Lung (tissue), 12 donors: Measurements from ENCODE around the gene C2orf49. TPM values are rescaled to one million over a fixed set of nuclear protein-coding genes. Genes with fewer than 3 reads are reported as not detected.

Source experiments
- ATAC-seq: fragments of 200-7000 bp; cut with Tn5 transposase; one replicate; pipeline ENCODE4 v1.9.1; 2020; ENCODE audit warnings: moderate number of reproducible peaks; ENCODE audit not compliant: insufficient read depth, low FRiP score
- DNase-seq, 3 donors: peaks; one replicate each; pipeline ENCODE4 v3.0.0-alpha.2; 2013 to 2017
- H3K27ac ChIP-seq, 2 donors: one replicate each; pipeline ENCODE4 v1.5.1; 2013; ENCODE audit warnings: mild to moderate bottlenecking in 2 of 2, moderate library complexity in 2 of 2, control low read depth in 1 of 2, inconsistent platforms in 1 of 2, low read depth in 1 of 2, low read length in 1 of 2
- H3K27me3 ChIP-seq, 3 donors: one replicate each; pipeline ENCODE4 v1.5.1; 2013; ENCODE audit warnings: low read length in 2 of 3; ENCODE audit not compliant: control insufficient read depth in 3 of 3, insufficient read depth in 3 of 3
- H3K36me3 ChIP-seq, 4 donors: one replicate each; pipeline ENCODE4 v1.5.1; 2013; ENCODE audit warnings: low read length in 4 of 4, mild to moderate bottlenecking in 1 of 4, moderate library complexity in 1 of 4; ENCODE audit not compliant: control insufficient read depth in 4 of 4, insufficient read depth in 4 of 4
- H3K4me1 ChIP-seq, 5 donors: one replicate each; pipeline ENCODE4 v1.5.1; 2013; ENCODE audit warnings: low read length in 5 of 5, mild to moderate bottlenecking in 2 of 5, moderate library complexity in 1 of 5; ENCODE audit not compliant: control insufficient read depth in 5 of 5, insufficient read depth in 5 of 5
- H3K4me3 ChIP-seq: one replicate; pipeline ENCODE4 v1.5.1; 2013; ENCODE audit warnings: mild to moderate bottlenecking, control low read depth, moderate library complexity
- H3K9ac ChIP-seq, 2 donors: one replicate each; pipeline ENCODE4 v1.5.1; 2013; ENCODE audit warnings: low read length in 2 of 2, control low read depth in 1 of 2; ENCODE audit not compliant: insufficient read depth in 1 of 2
- H3K9me3 ChIP-seq, 4 donors: one replicate each; pipeline ENCODE4 v1.5.1; 2013; ENCODE audit warnings: low read length in 3 of 4, mild to moderate bottlenecking in 1 of 4, moderate library complexity in 1 of 4; ENCODE audit not compliant: control insufficient read depth in 4 of 4, insufficient read depth in 3 of 4
- CTCF ChIP-seq: IDR thresholded peaks from 2 replicates; pipeline ENCODE4 v1.5.1; 2012; ENCODE audit warnings: mild to moderate bottlenecking; ENCODE audit errors: control extremely low read depth, extremely low read depth
- WGBS, 2 donors: extraction: QIAGEN DNeasy Blood & Tissue Kit; methylation state at CpG; one replicate each; pipeline ENCODE4 v1.1.7; 2013; 5-methylcytosine and 5-hydroxymethylcytosine counted together
- polyA plus RNA-seq, 2 donors: library from polyadenylated mRNA; stranded (reverse); fragments of 200-250 nt; gene quantifications; one replicate each; pipeline ENCODE4 v1.2.1, GENCODE V29; 2013
- total RNA-seq, 2 donors: library from RNA; depleted of rRNA in 1 of 2; stranded (reverse); fragments of >200 nt in 1 of 2; gene quantifications; one replicate each; pipeline ENCODE4 v1.2.1, GENCODE V29; 2014 to 2021
- donor health status: control.
- donor health status: control.
- donor health status: Bipolar disorder and iron deficiency.
- donor health status: healthy.
- donor health status: DM: yes; HTN: yes; CAD: no.

C2orf49 gene
- total and polyA plus RNA-seq, 4 donors = 7.6 to 18.7 (median 10.7) TPM

GRCh38 chr2:105294844-105295481, 42.4 kb upstream of the C2orf49 start:
- no peak overlapping the region for H3K4me3 ChIP-seq
- H3K27me3 ChIP-seq = no peaks in the 10 kb centered on the region
- no peak for ATAC-seq
- H3K9ac ChIP-seq = no peak overlapping the region
- H3K9me3 ChIP-seq = no peaks in the 10 kb centered on the region
- peaks cover 22 to 29% (median 26%) of the 10 kb centered on the region in 4 donors for H3K36me3 ChIP-seq
- peaks cover 0 to 8% (median 2%) of the 10 kb centered on the region in 5 donors for H3K4me1 ChIP-seq
- peak; percentile 3 for TF ChIP-seq CTCF
- DNase-seq = peak; percentile 61 to 75 (median 64)
- 43 to 45% methylated on average over 5 of the region's 5 CpGs for WGBS, 2 donors
- H3K27ac ChIP-seq = no peak overlapping the region

- no peak overlapping the region for H3K9ac ChIP-seq
- H3K4me1 ChIP-seq = peaks cover 0 to 8% (median 2%) of the 10 kb centered on the region in 5 donors
- no peak for TF ChIP-seq CTCF
- no peak overlapping the region for H3K27ac ChIP-seq
- H3K36me3 ChIP-seq = peaks cover 20 to 29% (median 22%) of the 10 kb centered on the region in 4 donors
- WGBS, 2 donors = 72 to 79% methylated on average over 7 of the region's 7 CpGs
- H3K27me3 ChIP-seq = no peaks in the 10 kb centered on the region
- no peak for ATAC-seq
- H3K4me3 ChIP-seq = no peak overlapping the region
- H3K9me3 ChIP-seq = no peaks in the 10 kb centered on the region
- no peak for DNase-seq
Measured at GRCh38 chr2:105296017-105296611, 41.2 kb upstream of the C2orf49 start.

DNA sequence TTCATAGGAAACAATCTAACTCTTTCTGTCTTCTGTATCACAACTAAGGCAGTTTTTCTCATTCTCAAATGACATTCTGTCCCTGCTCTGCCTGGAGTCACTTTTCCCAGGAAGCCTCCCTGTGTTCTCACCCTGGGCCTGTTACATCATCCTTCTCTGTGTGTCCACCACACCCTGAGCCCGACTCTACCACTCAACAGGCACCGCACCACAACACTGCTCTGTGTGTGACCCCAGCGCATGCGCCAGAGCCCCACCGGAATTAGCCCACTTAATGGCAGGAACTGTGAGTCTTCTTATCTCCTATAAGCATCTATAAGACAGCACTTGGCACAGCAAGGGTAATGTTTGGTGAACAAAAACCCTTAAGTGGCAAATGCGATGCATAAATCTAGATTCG, 40.1 kb upstream of the C2orf49 start:
- Histone ChIP-seq H3K27me3 (no peaks in the 10 kb centered on the region), H3K9me3 (no peaks in the 10 kb centered on the region), H3K9ac (no peak overlapping the region), H3K4me3 (no peak overlapping the region), H3K27ac (no peak overlapping the region), H3K4me1 (peaks cover 0 to 8% (median 2%) of the 10 kb centered on the region in 5 donors), H3K36me3 (peaks cover 19 to 25% (median 20%) of the 10 kb centered on the region in 4 donors)
- DNase-seq (peak in 1 of 3 donors; percentile 34), ATAC-seq (no peak)
- 70 to 78% methylated on average over 7 of the region's 7 CpGs for WGBS, 2 donors
- TF ChIP-seq CTCF = no peak
